Glutamatergic neuron (in vitro differentiated cells): ENCODE data around the gene ARL15. TPM values are rescaled to one million over a fixed set of nuclear protein-coding genes. Genes with fewer than 3 reads are reported as not detected.

Experiments
- DNase-seq: peaks from one replicate; pipeline ENCODE4 v3.0.0; 2022
- H3K27ac Mint-ChIP-seq: one replicate; pipeline ENCODE4 v1.8.0; 2020; ENCODE audit warnings: mild to moderate bottlenecking, mixed read lengths, inconsistent platforms; ENCODE audit not compliant: unreplicated experiment
- H3K27me3 Mint-ChIP-seq: one replicate; pipeline ENCODE4 v1.8.0; 2020; ENCODE audit warnings: mild to moderate bottlenecking, moderate library complexity, mixed read lengths, inconsistent platforms; ENCODE audit not compliant: unreplicated experiment
- H3K36me3 Mint-ChIP-seq: one replicate; pipeline ENCODE4 v1.8.0; 2020; ENCODE audit warnings: mild to moderate bottlenecking, mixed read lengths, inconsistent platforms; ENCODE audit not compliant: unreplicated experiment
- H3K4me1 Mint-ChIP-seq: one replicate; pipeline ENCODE4 v1.8.0; 2020; ENCODE audit warnings: mild to moderate bottlenecking, low read depth, mixed read lengths, inconsistent platforms; ENCODE audit not compliant: unreplicated experiment
- H3K4me3 Mint-ChIP-seq: one replicate; pipeline ENCODE4 v1.8.0; 2020; ENCODE audit warnings: mild to moderate bottlenecking, mixed read lengths, inconsistent platforms; ENCODE audit not compliant: unreplicated experiment
- H3K9me3 Mint-ChIP-seq: one replicate; pipeline ENCODE4 v1.8.0; 2020; ENCODE audit warnings: mild to moderate bottlenecking, moderate library complexity, mixed read lengths, inconsistent platforms; ENCODE audit not compliant: unreplicated experiment
- total RNA-seq: library from RNA; stranded (reverse); fragmentation: NEBNext Ultra II Directional; extraction: Animal tissue kit (Norgen Biotek cat#: 25700); gene quantifications from one replicate; pipeline ENCODE4 v1.2.1, GENCODE V29; 2021; ENCODE audit not compliant: unreplicated experiment
- TF ChIP-seq, protein P1 (sequence below): fragments of 200-600 bp; sonication (generic); IDR thresholded peaks from one replicate; pipeline ENCODE4 v1.5.0; 2021; ENCODE audit not compliant: partially characterized antibody, unreplicated experiment

Gene ARL15
- total RNA-seq, 1 donor from 2014 or later: 37.4 TPM

DNA sequence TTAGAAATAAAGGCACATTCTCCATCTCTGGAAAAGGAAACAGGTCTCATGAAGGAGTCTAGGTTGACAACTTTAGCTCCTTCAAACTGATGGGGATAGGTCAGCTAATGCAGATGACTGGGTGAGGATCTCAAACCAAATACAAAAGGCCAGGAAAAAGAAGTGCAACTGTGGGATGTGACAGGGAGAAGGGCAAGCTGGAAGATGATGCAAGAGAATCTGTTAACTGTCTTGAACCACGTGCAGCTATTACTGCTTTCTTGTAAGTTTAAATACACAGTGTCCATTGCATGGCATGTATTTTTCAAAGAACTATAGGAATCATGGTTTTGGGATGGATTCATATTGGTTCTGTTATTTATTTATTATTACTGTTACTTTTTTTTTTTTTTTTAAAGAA is 418.1 kb downstream of the ARL15 start:
- H3K27ac Mint-ChIP-seq: no peak overlapping the region
- H3K9me3 Mint-ChIP-seq: peaks cover 3% of the 10 kb centered on the region
- no peak for DNase-seq
- TF ChIP-seq, protein P1, sequence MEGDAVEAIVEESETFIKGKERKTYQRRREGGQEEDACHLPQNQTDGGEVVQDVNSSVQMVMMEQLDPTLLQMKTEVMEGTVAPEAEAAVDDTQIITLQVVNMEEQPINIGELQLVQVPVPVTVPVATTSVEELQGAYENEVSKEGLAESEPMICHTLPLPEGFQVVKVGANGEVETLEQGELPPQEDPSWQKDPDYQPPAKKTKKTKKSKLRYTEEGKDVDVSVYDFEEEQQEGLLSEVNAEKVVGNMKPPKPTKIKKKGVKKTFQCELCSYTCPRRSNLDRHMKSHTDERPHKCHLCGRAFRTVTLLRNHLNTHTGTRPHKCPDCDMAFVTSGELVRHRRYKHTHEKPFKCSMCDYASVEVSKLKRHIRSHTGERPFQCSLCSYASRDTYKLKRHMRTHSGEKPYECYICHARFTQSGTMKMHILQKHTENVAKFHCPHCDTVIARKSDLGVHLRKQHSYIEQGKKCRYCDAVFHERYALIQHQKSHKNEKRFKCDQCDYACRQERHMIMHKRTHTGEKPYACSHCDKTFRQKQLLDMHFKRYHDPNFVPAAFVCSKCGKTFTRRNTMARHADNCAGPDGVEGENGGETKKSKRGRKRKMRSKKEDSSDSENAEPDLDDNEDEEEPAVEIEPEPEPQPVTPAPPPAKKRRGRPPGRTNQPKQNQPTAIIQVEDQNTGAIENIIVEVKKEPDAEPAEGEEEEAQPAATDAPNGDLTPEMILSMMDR: no peak
- H3K27me3 Mint-ChIP-seq: peaks cover 2% of the 10 kb centered on the region
- H3K4me1 Mint-ChIP-seq: peaks cover 9% of the 10 kb centered on the region
- H3K4me3 Mint-ChIP-seq: no peak overlapping the region
- no peaks in the 10 kb centered on the region for H3K36me3 Mint-ChIP-seq

DNA sequence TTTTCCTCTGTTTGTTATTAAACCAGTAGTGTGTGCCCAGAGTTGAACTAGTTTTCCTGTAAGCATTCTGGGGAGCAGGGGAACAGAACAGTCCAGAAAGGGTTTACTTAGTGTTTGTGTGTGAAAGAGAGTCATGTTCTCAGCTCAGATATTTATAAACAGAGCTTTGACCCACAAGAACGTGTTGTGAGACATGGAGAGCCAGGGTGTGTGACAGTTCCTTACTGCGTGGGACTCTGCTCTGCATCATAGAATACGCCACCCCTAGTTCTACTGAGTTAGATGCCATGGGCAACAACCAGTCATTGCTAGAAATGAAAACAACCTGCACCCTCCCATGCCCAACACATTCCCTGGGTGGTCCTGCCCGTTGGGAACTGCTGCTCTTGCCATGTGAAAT is 419.2 kb downstream of the ARL15 start:
- H3K4me3 Mint-ChIP-seq: no peak overlapping the region
- peaks cover 2% of the 10 kb centered on the region for H3K27me3 Mint-ChIP-seq
- TF ChIP-seq, protein P1: no peak
- H3K27ac Mint-ChIP-seq: no peak overlapping the region
- no peaks in the 10 kb centered on the region for H3K36me3 Mint-ChIP-seq
- H3K9me3 Mint-ChIP-seq: peaks cover 3% of the 10 kb centered on the region
- peaks cover 10% of the 10 kb centered on the region for H3K4me1 Mint-ChIP-seq
- no peak for DNase-seq

DNA sequence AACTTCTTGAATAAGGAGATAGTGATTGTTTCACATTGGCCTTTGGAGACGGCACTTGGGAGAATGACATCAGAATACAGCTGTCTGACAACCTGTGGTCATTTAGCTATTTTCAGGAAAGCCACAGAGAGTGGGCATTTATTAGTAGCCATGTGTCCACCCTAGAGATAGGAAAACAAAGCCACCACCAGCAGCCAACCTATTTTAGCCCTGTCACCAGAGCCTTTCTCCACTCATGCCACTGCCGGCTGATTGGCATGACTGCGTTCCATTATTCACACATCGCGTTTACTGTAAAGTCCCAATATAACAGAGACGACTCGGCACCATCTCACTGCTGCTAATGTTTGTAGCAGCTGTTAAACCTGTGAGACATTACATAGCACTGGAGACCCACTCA is 419.9 kb downstream of the ARL15 start:
- peaks cover 2% of the 10 kb centered on the region for H3K27me3 Mint-ChIP-seq
- no peak overlapping the region for H3K4me3 Mint-ChIP-seq
- TF ChIP-seq, protein P1: no peak
- no peaks in the 10 kb centered on the region for H3K36me3 Mint-ChIP-seq
- peak overlapping the region; percentile 57 for H3K27ac Mint-ChIP-seq
- DNase-seq: no peak
- peaks cover 3% of the 10 kb centered on the region for H3K9me3 Mint-ChIP-seq
- H3K4me1 Mint-ChIP-seq: peaks cover 12% of the 10 kb centered on the region

DNA sequence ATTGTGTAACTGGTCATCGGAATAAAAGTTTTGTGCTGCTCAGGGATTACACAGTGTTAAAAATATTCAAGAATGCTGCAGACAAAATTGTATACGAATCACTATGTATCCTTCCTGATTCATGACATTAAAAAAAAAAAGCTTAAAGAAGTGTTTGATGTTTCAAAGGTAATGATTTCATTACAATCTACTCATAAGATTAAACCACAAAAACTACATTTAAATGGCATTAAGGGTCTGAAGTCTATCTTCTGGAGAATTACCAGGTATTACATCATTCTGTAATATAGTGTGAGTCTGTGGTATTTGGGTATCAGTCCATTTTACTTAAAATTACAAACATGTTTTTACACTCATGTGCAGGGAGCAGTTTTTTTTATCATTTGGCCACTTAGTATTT is 425.5 kb downstream of the ARL15 start:
- Mint-ChIP-seq H3K27me3 (no peaks in the 10 kb centered on the region), H3K9me3 (peaks cover 2% of the 10 kb centered on the region), H3K36me3 (no peaks in the 10 kb centered on the region), H3K4me1 (peaks cover 24% of the 10 kb centered on the region), H3K4me3 (no peak overlapping the region), H3K27ac (peak overlapping the region; percentile 83)
- no peak for DNase-seq
- TF ChIP-seq, protein P1: no peak

DNA sequence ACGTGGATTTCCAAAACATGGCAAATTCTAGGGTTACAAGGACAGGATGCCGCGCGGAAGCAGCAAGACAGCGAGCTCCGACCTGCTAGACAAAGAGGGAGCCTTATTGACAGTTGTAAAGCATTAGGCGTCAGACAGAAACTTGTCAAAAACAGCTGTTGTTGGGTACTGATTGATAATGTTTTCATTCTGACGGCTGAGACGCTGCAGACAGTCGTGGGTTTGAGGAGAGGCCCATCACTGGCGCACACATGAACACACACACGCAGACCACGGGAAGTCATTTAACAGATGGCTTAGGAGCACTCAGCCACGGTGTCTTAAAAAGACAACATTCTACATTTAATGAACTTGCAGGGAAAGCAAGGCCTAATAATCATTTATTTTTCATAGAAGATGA is 426.0 kb downstream of the ARL15 start:
- H3K9me3 Mint-ChIP-seq: peaks cover 2% of the 10 kb centered on the region
- peak overlapping the region; percentile 77 for H3K4me3 Mint-ChIP-seq
- peak overlapping the region; percentile 83 for H3K27ac Mint-ChIP-seq
- H3K4me1 Mint-ChIP-seq: peaks cover 24% of the 10 kb centered on the region
- TF ChIP-seq, protein P1: no peak
- no peaks in the 10 kb centered on the region for H3K36me3 Mint-ChIP-seq
- H3K27me3 Mint-ChIP-seq: no peaks in the 10 kb centered on the region
- no peak for DNase-seq
